T-helper 2 cell treated with Interferon-gamma antibody and Interleukin-4, amounts not matched to agents 100 ng/mL and 5 ng/mL, for 36 hours (primary cell): Measurements from ENCODE around the gene ACOT9. TPM values are rescaled to one million over a fixed set of nuclear protein-coding genes. Genes with fewer than 3 reads are reported as not detected.

Source experiments
- total RNA-seq: library from RNA; stranded (reverse); gene quantifications from 2 replicates; pipeline ENCODE4 v1.2.3, GENCODE V29; 2022

ACOT9 gene
- total RNA-seq, 1 donor from 2014 or later: 35.0 TPM

Other genes with a start within 250 kb of the ACOT9 start
- gene PRDX4, start 75.8 kb downstream of the ACOT9 start, total RNA-seq: 25.3 and 25.5 TPM in 2 replicates
- 45.6 and 50.7 TPM in 2 replicates for gene SAT1, start 39.9 kb upstream of the ACOT9 start, total RNA-seq
- gene APOO, start 164.7 kb upstream of the ACOT9 start, total RNA-seq: 18.5 and 21.0 TPM in 2 replicates
- not detected in 2 replicates for gene CXorf58, start 164.7 kb upstream of the ACOT9 start, total RNA-seq